NCI-H2107 (cell line): ENCODE data around the gene ANXA5.
"Not testable (repeated sequence)": the region's sequence is repeated elsewhere in the genome, so short reads cannot be mapped to it uniquely, and the experiment has no call there.

ENCODE experiments used
- DNase-seq: peaks from one replicate; lab custom pipeline; 2025; lab: John Stamatoyannopoulos, UW

Gene ANXA5

DNA sequence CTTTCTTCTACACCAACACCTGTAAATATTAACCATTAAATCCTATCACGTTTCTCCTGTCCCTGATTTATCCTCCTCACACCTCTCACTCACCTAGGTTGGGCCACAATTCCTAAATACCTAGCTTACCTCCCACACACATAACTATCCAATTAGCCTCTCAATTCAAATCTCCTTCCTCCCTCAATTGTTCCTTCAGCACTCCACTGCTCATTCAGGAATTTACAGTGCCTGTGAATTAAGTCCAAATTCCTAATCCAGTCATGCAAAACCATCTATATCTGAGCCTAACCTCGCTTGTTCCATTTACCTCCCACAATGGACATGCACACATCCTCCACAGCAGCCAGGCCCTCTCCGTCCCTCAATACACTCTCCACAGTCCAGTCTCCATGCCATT is 17.5 kb downstream of the ANXA5 start:
- DNase-seq: no peak

GRCh38 chr4:121677524-121677923 is 19.3 kb downstream of the ANXA5 start:
- DNase-seq: no peak

DNA sequence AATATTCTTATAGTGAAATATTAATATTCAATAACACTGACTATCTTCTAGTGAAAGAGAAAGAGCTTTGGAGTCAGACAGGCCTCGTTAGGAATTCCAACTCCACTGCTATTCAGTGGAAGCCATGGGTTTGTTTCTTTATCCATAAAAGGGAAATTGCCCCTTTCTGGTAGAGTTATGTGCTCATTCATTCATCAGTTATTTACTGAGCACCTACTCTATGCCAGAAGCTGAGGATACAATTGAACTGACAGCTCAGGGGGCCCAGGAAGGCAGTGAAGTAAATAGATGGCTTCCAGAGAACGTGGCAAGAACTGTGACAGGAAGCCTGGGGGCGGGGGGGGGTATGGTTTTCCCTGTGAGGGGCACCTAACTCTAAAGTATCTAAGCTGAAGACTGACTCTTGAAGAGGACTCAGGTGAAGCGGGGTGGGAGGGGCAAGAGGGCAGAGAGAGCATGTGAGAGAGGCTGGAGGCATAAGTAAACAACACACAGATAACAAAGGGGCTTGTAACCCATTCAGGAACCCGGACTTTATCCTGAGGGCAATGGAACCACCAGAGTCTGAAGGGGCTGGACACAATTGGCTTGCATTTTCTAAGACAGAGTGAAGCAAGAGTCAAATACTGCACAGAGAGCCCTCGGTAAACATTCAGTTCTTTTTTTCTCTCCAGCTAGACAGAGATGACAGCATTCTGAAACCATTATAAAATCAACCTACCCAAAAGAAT is 20.3 kb downstream of the ANXA5 start:
- DNase-seq: no peak

DNA sequence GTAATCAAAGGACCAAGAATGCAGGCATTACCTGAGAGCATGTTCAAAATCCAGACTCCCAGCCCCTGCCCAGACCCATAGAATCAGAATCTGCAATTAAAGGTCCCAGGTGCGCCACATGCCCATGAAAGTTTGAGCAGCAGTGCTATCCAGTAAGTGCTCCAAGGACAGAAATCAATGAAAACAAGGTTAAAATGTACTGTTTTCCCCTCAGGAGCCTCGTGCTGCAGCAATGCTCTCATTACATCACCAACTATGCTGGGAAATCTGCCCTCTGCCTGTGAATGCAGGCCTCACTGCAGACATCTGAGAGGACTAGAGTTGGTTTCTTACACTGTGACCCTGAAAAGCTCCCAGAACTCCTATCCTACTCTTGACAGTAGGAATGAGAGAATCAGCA is 21.1 kb downstream of the ANXA5 start:
- no peak for DNase-seq

DNA sequence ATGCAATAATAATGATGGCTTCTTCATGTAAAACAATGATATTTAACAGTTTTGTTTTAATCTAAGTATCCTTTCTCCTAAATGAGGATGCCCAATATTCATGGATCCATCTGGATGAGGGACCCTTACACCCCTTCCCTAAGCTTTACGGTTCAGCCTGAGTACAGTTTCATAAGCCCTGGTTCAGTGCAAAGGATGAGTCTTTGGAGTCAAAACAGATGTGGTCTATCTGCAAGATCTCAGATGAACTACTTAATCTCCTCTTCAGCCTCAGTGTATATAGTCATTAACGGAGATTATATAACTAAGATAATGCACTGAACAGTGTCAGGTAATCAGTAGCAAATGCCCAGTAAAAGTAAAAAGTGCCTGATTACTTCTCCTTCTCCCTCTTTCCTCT is 22.1 kb downstream of the ANXA5 start:
- DNase-seq: no peak

GRCh38 chr4:121674191-121674590 is 22.6 kb downstream of the ANXA5 start:
- no peak for DNase-seq

GRCh38 chr4:121669163-121669550 is 27.6 kb downstream of the ANXA5 start:
- no peak for DNase-seq

DNA sequence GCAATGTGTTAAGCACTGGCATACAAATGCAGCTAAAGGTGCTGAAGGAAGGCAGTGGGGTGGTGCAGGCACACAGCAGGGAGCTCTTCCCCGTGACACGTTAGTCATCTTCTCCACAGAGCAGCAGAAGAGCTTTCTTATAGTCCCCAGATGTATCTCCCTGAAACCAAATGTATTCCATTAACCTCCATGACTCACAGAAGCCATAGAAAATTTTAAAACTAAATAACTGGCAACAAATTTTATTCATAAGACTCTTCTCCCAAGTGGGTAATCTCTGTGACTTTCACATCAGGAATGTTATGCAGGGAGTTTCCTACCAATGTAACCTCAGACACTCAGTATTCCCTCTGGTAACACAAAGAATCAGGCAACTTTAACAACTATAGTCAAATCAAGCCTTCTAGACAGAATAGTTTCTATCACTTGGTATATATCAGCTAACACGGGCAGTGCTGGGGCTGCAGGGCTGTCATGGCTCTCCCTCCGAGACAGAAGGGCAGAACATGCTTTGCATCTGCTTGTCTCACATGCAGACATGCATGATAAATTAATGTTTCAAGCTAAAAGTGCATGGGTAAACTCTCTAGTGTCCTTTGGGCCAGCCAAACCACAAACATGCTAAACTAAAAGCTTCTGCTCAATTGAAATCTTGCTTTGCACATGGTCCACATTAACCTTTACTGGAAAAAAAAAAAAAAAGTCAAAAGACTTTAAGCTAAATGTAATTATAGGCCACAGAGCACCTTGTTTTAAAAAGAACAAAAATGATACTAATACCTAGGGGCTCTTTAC is 28.2 kb downstream of the ANXA5 start:
- DNase-seq: no peak

- no peak for DNase-seq
Observed at GRCh38 chr4:121666091-121666679, 30.6 kb downstream of the ANXA5 start.

DNA sequence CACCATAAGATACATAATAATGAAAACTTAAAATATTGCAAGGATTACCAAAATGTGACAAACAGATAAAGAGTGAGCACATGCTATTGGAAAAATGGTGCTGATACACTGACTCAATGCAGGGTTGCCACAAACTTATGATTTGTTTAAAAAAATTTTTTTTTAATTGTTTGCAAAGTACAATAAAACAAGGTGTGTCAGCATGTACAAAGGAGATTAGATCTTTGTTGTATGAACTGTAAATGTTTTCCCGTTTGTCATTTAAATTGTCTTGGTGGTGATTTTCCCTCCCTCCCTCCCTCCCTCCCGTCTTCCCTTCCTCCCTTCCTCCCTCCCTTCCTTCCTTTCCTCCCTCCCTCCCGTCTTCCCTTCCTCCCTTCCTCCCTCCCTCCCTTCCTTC is 31.4 kb downstream of the ANXA5 start:
- no peak for DNase-seq

GRCh38 chr4:121662225-121662624 is 34.6 kb downstream of the ANXA5 start:
- no peak for DNase-seq

- DNase-seq: not testable (repeated sequence)
Observed at GRCh38 chr4:121660175-121660933, 36.4 kb downstream of the ANXA5 start.

DNA sequence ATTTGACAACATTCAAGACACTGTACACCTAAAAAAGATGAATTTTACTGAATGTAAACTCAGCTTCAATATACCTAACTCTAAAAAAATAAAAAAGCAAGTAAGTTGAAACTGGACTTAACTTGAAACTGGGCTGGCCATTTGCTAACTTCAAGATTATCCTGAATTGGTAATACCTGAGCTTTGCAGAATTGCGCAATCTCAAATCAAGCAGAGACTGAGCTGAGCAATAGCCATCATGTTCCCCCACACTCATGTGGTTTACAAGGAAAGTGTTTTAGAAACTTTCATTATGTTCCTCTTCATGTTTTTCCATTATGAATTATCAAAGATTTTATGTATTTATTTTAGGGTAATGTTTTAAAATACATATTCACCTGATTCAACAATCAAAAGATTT is 38.7 kb downstream of the ANXA5 start:
- DNase-seq: no peak

DNA sequence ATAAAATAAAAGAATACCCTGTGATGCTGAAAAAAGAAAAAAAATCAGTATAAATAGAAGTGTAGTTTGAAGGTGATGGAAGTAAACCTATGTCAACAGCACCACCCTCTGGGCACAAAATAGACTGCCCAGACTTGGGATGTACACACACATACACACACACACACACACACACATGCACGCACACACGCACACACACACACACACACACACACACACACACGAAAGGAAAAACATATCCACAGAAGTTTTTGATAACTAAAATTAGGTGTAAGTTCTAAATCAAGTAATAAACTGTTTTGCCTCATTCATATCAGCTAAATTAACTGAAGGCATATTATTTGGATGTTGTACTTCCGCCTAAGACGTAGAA is 40.5 kb downstream of the ANXA5 start:
- DNase-seq: no peak

GRCh38 chr4:121655320-121656268 is 41.2 kb downstream of the ANXA5 start:
- no peak for DNase-seq

DNA sequence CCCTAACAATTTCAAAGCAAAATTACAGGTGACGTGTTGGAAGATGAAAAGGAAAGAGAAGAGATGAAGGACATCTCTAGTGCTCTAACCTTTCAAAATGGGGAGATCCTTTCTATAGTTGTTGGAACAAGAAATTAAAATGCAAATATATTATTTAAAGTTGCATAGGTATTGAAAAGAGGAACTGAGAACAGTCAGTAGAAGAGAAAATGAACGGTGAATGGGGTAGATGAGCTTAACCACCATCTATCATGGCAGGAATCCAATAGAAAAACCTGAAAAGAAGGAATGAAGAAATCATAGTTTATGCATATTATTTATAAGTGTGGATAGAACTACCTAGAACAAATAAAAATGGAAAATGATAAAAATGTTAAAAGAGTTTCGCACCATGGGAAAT is 42.0 kb downstream of the ANXA5 start:
- no peak for DNase-seq

DNA sequence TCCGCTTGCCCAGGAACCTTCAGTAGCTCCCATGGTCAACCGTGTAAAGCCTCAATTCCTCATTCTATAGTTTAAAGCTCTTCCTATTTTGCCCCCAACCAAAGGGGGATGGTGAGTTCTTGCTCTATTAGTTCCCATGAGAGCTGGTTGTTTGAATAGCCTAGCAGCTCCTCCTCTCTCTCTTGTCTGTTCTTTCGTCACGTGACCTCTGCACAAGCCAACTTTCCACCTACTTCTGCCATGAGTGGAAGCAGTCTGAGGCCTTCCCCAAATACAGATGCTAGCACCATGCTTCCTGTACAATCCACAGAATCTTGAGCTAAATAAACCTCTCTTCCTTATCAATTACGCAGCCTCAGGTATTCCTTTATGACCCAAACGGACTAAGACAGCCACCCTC is 42.8 kb downstream of the ANXA5 start:
- DNase-seq: no peak

- no peak for DNase-seq
Observed at GRCh38 chr4:121653214-121653613, 43.6 kb downstream of the ANXA5 start.

DNA sequence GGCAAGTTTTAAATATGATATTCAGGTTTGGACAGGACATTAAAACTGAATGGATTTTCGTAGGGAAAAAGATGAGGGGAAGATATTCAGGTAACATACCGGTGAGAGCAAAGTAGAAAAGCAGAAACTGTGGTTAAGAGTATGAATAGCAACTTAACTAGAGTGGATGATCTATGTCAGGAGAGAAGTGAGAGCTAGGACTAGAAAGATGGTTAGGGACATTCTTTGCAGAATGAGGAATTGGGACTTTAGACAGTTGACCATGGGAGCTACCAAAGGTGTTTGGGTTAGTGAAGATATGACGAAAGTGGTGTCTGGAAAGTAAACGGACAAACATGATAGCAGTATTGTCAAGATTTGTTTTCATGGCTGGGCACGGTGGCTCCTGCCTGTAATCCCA is 45.2 kb downstream of the ANXA5 start:
- DNase-seq: no peak

GRCh38 chr4:121650741-121651140 is 46.0 kb downstream of the ANXA5 start:
- DNase-seq: no peak

DNA sequence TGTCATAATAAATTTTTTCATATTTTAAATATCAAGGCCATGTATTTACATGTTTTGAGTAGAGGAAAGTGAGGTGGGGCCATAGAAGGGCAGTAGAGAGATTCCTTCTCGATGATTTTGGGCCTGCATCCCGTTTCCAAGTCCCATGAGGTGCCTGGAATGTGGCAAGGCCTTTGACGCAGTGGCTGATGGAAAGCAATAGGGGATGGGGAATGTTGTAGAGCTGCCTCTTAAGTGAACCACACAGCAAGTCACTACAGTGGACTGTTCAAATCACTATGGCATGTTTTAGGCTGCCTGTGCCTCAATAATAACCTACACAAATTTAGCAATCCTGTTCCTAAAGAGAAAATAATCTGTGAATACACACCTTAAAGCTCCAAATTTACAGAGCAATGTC is 48.3 kb downstream of the ANXA5 start:
- DNase-seq: no peak
